Skeletal muscle cell (primary cell): ENCODE data around the gene PIGB.
"Not testable (repeated sequence)": the region's sequence is repeated elsewhere in the genome, so short reads cannot be mapped to it uniquely, and the experiment has no call there.

Experiments
- DNase-seq: peaks from one replicate; pipeline ENCODE4 v3.0.0-alpha.2; 2010; ENCODE audit warnings: low read depth
- H3K4me3 ChIP-seq: 2 replicates; pipeline ENCODE4 v1.5.1; 2011; ENCODE audit warnings: low read depth, mild to moderate bottlenecking, control low read depth, low read length, moderate library complexity

Gene PIGB

GRCh38 chr15:55318588-55319494, at the start of gene PIGB, which contains the start of gene PIGBOS1:
TSS of gene PIGB (plus strand) at chr15:55319222. CDS start at chr15:55319251, 29 bp downstream.
TSS of gene PIGBOS1 (minus strand) at chr15:55319123. CDS start at chr15:55317792, 1,331 bp downstream.
- peak; percentile 77 for DNase-seq
- H3K4me3 ChIP-seq: peak within 1 kb of the TSS; percentile 90

- H3K4me3 ChIP-seq: no peak overlapping the region
- DNase-seq: no peak
Measured at GRCh38 chr15:55270291-55270690, 48.7 kb upstream of the PIGB start.

- no peak overlapping the region for H3K4me3 ChIP-seq
- no peak for DNase-seq
Measured at GRCh38 chr15:55276324-55276723, 42.7 kb upstream of the PIGB start.

- no peak overlapping the region for H3K4me3 ChIP-seq
- no peak for DNase-seq
Measured at GRCh38 chr15:55277116-55277564, 41.9 kb upstream of the PIGB start.

- H3K4me3 ChIP-seq: no peak overlapping the region
- no peak for DNase-seq
Measured at GRCh38 chr15:55277715-55278114, 41.3 kb upstream of the PIGB start.

- no peak for DNase-seq
- H3K4me3 ChIP-seq: no peak overlapping the region
Measured at GRCh38 chr15:55279100-55279745, 39.8 kb upstream of the PIGB start.

- DNase-seq: peak; percentile 69
- no peak overlapping the region for H3K4me3 ChIP-seq
Measured at GRCh38 chr15:55279746-55280351, 39.2 kb upstream of the PIGB start.

GRCh38 chr15:55280589-55280988, 38.4 kb upstream of the PIGB start:
- H3K4me3 ChIP-seq, DNase-seq: not testable (repeated sequence)

GRCh38 chr15:55281517-55282228, 37.3 kb upstream of the PIGB start:
- no peak for DNase-seq
- H3K4me3 ChIP-seq: no peak overlapping the region

- DNase-seq: no peak
- H3K4me3 ChIP-seq: no peak overlapping the region
Measured at GRCh38 chr15:55282284-55282833, 36.7 kb upstream of the PIGB start.

- DNase-seq: no peak
Measured at GRCh38 chr15:55283379-55284147, 35.5 kb upstream of the PIGB start.

GRCh38 chr15:55284426-55284825, 34.6 kb upstream of the PIGB start:
- no peak overlapping the region for H3K4me3 ChIP-seq
- no peak for DNase-seq

More at GRCh38 chr15:55283379-55284147, 35.5 kb upstream of the PIGB start:
- no peak overlapping the region for H3K4me3 ChIP-seq

- not testable (repeated sequence) for DNase-seq, H3K4me3 ChIP-seq
Measured at GRCh38 chr15:55286442-55287189, 32.4 kb upstream of the PIGB start.

- peak overlapping the region; percentile 83 for H3K4me3 ChIP-seq
- no peak for DNase-seq
Measured at GRCh38 chr15:55288006-55288717, 30.9 kb upstream of the PIGB start.

- H3K4me3 ChIP-seq: peak overlapping the region; percentile 83
- no peak for DNase-seq
Measured at GRCh38 chr15:55289011-55289745, 29.8 kb upstream of the PIGB start.

GRCh38 chr15:55289746-55290527, 29.1 kb upstream of the PIGB start, which contains the start of gene RAB27A:
TSS of gene RAB27A (minus strand) at chr15:55289813. CDS start at chr15:55234934, 54,879 bp downstream.
- DNase-seq: no peak
- peak within 1 kb of the TSS; percentile 83 for H3K4me3 ChIP-seq
